Esophagus muscularis mucosa (tissue), 4 donors: ENCODE measurements around the gene ELMO2. TPM values are rescaled to one million over a fixed set of nuclear protein-coding genes. Genes with fewer than 3 reads are reported as not detected.

ENCODE experiments used
- DNase-seq: peaks from one replicate; pipeline ENCODE4 v3.0.0-alpha.2; 2017; ENCODE audit errors: extremely low spot score
- H3K27ac ChIP-seq, 4 donors: fragments of 200-600 bp; sonication (generic); replicated peaks in 1 of 4; 1 replicate in 3 of 4; 2 replicates in 1 of 4; pipeline ENCODE4 v1.5.1; 2016 to 2019; ENCODE audit warnings: mild to moderate bottlenecking in 1 of 4
- H3K27me3 ChIP-seq, 4 donors: fragments of 200-600 bp; sonication (generic); one replicate each; pipeline versions ENCODE4 v1.5.1 to v1.6.0; 2016 to 2019
- H3K36me3 ChIP-seq, 4 donors: fragments of 200-600 bp; sonication (generic); one replicate each; pipeline ENCODE4 v1.5.1; 2016 to 2019
- H3K4me1 ChIP-seq, 4 donors: fragments of 200-600 bp; sonication (generic); one replicate each; pipeline ENCODE4 v1.5.1; 2016 to 2019
- H3K4me3 ChIP-seq, 4 donors: fragments of 200-600 bp; sonication (generic); 1 replicate in 2 of 4; 2 replicates in 2 of 4; pipeline ENCODE4 v1.5.1; 2016 to 2019; ENCODE audit warnings: mild to moderate bottlenecking in 4 of 4, moderate library complexity in 1 of 4
- H3K9me3 ChIP-seq, 4 donors: fragments of 200-600 bp; sonication (generic); 1 replicate in 3 of 4; 2 replicates in 1 of 4; pipeline ENCODE4 v1.5.1; 2016 to 2019
- CTCF ChIP-seq, 3 experiments: fragments of 200-600 bp in 2 of 3; fragments of 450-650 bp in 1 of 3; sonication (generic) in 2 of 3; IDR thresholded peaks; one replicate each; pipeline ENCODE4 v1.5.1; 2017 to 2019; ENCODE audit warnings: antibody characterized with exemption in 3 of 3, mild to moderate bottlenecking in 2 of 3, moderate library complexity in 1 of 3
- EP300 ChIP-seq: sonication (generic); formaldehyde crosslinking; IDR thresholded peaks from one replicate; pipeline ENCODE4 v1.6.1; 2017; ENCODE audit warnings: antibody characterized with exemption
- POLR2A ChIP-seq: fragments of 450-650 bp; IDR thresholded peaks from one replicate; pipeline ENCODE4 v1.6.1; 2017; ENCODE audit warnings: antibody characterized with exemption, moderate library complexity, mild to moderate bottlenecking, low read depth
- POLR2AphosphoS5 ChIP-seq, 2 donors: sonication (generic); formaldehyde crosslinking; IDR thresholded peaks; one replicate each; pipeline ENCODE4 v1.6.1; 2017; ENCODE audit warnings: antibody characterized with exemption in 2 of 2
- WGBS: methylation state at CpG from one replicate; pipeline ENCODE4 v1.1.5; 2018; 5-methylcytosine and 5-hydroxymethylcytosine counted together
- intact Hi-C: fragments of 100-400 bp; cut with DNase I; formaldehyde crosslinking; loops from one replicate; pipeline ENCODE4 v1.15.1; 2023
- total RNA-seq, 4 donors: library from RNA; depleted of rRNA; stranded (reverse); fragments of >200 nt; gene quantifications; one replicate each; pipeline versions ENCODE4 v1.1.0 to v1.2.1, GENCODE V29; 2016

Gene ELMO2
- total RNA-seq, 4 donors from 2014 or later, result 35.3 to 61.4 (median 51.8) TPM

GRCh38 chr20:46334303-46334904 is 72.0 kb downstream of the ELMO2 start:
- peaks cover 0 to 99% (median 32%) of the 10 kb centered on the region in 4 donors for H3K27me3 ChIP-seq
- intact Hi-C loops, result no loop called here
- TF ChIP-seq CTCF (IDR thresholded peaks at IDR 0.05) (no peak), POLR2A (no peak), EP300 (no peak), POLR2AphosphoS5 (IDR thresholded peaks at IDR 0.05) (no peak)

GRCh38 chr20:46333161-46333991 is 73.0 kb downstream of the ELMO2 start:
- H3K36me3 ChIP-seq, result no peaks in the 10 kb centered on the region
- no peak for TF ChIP-seq POLR2AphosphoS5 (IDR thresholded peaks at IDR 0.05)
- TF ChIP-seq POLR2A, result no peak
- TF ChIP-seq CTCF (IDR thresholded peaks at IDR 0.05), result no peak
- no peak for TF ChIP-seq EP300
- no peaks in the 10 kb centered on the region for H3K9me3 ChIP-seq
- WGBS, result 86% methylated on average over 4 of the region's 8 CpGs
- no peak overlapping the region for H3K4me3 ChIP-seq
- no peaks in the 10 kb centered on the region for H3K4me1 ChIP-seq
- H3K27me3 ChIP-seq, result peaks cover 0 to 99% (median 31%) of the 10 kb centered on the region in 4 donors
- no peak overlapping the region for H3K27ac ChIP-seq
- DNase-seq, result no peak
- intact Hi-C loops, result no loop called here

More at GRCh38 chr20:46334303-46334904, 72.0 kb downstream of the ELMO2 start:
- Histone ChIP-seq H3K27ac (no peak overlapping the region), H3K4me3 (no peak overlapping the region), H3K4me1 (no peaks in the 10 kb centered on the region), H3K9me3 (no peaks in the 10 kb centered on the region), H3K36me3 (no peaks in the 10 kb centered on the region)
- WGBS, result 43% methylated on average over 8 of the region's 9 CpGs
- DNase-seq, result no peak

- H3K27ac ChIP-seq, result no peak overlapping the region
- no peak for DNase-seq
- no peaks in the 10 kb centered on the region for H3K4me1 ChIP-seq
- H3K27me3 ChIP-seq, result peaks cover 0 to 99% (median 31%) of the 10 kb centered on the region in 4 donors
- H3K4me3 ChIP-seq, result no peak overlapping the region
- intact Hi-C loops, result no loop called here
- H3K36me3 ChIP-seq, result no peaks in the 10 kb centered on the region
- 59% methylated on average over 9 of the region's 12 CpGs for WGBS
- TF ChIP-seq EP300 (no peak), POLR2A (no peak), CTCF (IDR thresholded peaks at IDR 0.05) (no peak), POLR2AphosphoS5 (IDR thresholded peaks at IDR 0.05) (no peak)
- no peaks in the 10 kb centered on the region for H3K9me3 ChIP-seq
These were observed 73.8 kb downstream of the ELMO2 start for GRCh38 chr20:46332373-46333160.

GRCh38 chr20:46331611-46332361 is 74.6 kb downstream of the ELMO2 start:
- 75% methylated on average over 10 of the region's 13 CpGs for WGBS
- no peak overlapping the region for H3K27ac ChIP-seq
- intact Hi-C loops, result no loop called here
- TF ChIP-seq CTCF (IDR thresholded peaks at IDR 0.05) (no peak), POLR2A (no peak), EP300 (no peak), POLR2AphosphoS5 (IDR thresholded peaks at IDR 0.05) (no peak)
- H3K27me3 ChIP-seq, result peaks cover 0 to 99% (median 26%) of the 10 kb centered on the region in 4 donors
- DNase-seq, result no peak
- no peaks in the 10 kb centered on the region for H3K4me1 ChIP-seq
- H3K9me3 ChIP-seq, result no peaks in the 10 kb centered on the region
- H3K4me3 ChIP-seq, result no peak overlapping the region
- no peaks in the 10 kb centered on the region for H3K36me3 ChIP-seq
